WI38 (cell line): Measurements from ENCODE around the gene FAM219A.
"Not testable (repeated sequence)": the region's sequence is repeated elsewhere in the genome, so short reads cannot be mapped to it uniquely, and the experiment has no call there.

ENCODE experiments used
- H3K4me3 ChIP-seq: 2 replicates; pipeline ENCODE4 v1.5.1; 2011; ENCODE audit warnings: low read depth, mild to moderate bottlenecking, control low read depth, low read length
- TF ChIP-seq, protein P1 (sequence below): IDR thresholded peaks from 2 replicates; pipeline ENCODE4 v1.5.1; 2012; ENCODE audit warnings: low read depth, mild to moderate bottlenecking, control low read depth, low read length

The FAM219A gene

GRCh38 chr9:34485822-34486221 is 27.5 kb upstream of the FAM219A start:
- TF ChIP-seq, protein P1, sequence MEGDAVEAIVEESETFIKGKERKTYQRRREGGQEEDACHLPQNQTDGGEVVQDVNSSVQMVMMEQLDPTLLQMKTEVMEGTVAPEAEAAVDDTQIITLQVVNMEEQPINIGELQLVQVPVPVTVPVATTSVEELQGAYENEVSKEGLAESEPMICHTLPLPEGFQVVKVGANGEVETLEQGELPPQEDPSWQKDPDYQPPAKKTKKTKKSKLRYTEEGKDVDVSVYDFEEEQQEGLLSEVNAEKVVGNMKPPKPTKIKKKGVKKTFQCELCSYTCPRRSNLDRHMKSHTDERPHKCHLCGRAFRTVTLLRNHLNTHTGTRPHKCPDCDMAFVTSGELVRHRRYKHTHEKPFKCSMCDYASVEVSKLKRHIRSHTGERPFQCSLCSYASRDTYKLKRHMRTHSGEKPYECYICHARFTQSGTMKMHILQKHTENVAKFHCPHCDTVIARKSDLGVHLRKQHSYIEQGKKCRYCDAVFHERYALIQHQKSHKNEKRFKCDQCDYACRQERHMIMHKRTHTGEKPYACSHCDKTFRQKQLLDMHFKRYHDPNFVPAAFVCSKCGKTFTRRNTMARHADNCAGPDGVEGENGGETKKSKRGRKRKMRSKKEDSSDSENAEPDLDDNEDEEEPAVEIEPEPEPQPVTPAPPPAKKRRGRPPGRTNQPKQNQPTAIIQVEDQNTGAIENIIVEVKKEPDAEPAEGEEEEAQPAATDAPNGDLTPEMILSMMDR = no peak
- no peak overlapping the region for H3K4me3 ChIP-seq

DNA sequence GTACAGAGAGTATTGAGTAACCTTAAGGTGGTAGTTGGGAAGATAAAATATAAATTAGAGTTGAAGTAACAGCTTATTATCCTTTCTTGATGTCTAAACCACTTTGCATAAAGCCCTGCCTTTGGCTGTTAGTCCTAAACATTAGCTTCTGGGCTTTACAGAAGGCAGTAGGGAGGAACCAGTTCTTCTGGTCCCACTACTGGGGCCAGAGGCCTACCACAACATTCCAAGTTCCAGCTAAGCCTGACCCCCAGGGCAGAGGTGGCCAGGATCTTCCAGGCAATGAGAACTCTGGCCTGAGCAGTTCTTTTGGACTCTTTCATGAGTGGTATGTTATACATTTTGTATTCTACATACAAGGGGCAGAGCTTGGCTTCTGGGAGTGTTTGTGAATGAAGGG is 26.3 kb upstream of the FAM219A start:
- TF ChIP-seq, protein P1 = no peak
- H3K4me3 ChIP-seq = no peak overlapping the region

DNA sequence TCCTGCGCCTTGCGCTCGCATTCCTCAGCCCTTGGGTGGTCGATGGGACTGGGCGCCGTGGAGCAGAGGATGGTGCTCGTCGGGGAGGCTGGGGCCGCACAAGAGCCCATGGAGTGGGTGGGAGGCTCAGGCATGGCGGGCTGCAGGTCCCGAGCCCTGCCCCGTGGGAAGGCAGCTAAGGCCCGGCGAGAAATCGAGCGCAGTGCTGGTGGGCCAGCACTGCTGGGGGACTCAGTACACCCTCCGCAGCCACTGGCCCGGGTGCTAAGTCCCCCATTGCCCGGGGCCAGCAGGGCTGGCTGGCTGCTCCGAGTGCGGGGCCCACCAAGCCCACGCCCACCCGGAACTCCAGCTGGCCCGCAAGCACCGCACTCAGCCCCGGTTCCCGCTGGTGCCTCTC is 24.4 kb upstream of the FAM219A start:
- H3K4me3 ChIP-seq = not testable (repeated sequence)

GRCh38 chr9:34481620-34482019 is 23.2 kb upstream of the FAM219A start:
- not testable (repeated sequence) for H3K4me3 ChIP-seq

GRCh38 chr9:34479431-34479866 is 21.1 kb upstream of the FAM219A start:
- TF ChIP-seq, protein P1 = no peak
- H3K4me3 ChIP-seq = no peak overlapping the region

DNA sequence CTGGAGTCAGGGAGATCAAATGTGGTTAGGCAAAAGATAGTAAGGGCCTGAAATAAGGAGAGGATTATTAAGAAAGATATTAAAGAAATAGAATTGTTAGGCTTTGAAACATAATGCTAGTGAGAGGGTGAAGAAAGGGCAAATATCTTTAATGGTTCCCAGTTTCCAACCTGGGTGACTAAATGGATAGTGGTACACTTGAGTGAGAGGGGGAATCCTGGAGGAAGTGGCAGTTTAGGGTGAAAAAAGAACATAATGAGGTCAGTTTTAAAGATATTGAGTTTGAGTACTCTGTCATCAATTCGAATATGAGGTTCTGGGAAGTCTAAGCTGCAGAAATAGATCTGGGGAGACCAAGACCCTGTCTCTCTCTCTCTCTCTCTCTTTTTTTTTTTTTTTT is 19.2 kb upstream of the FAM219A start:
- H3K4me3 ChIP-seq = no peak overlapping the region

GRCh38 chr9:34475097-34475496 is 16.7 kb upstream of the FAM219A start:
- no peak overlapping the region for H3K4me3 ChIP-seq
- TF ChIP-seq, protein P1 = no peak

More for the DNA sequence above, 19.2 kb upstream of the FAM219A start:
- TF ChIP-seq, protein P1 = no peak

- TF ChIP-seq, protein P1 = no peak
- H3K4me3 ChIP-seq = no peak overlapping the region
Measured at GRCh38 chr9:34465468-34465867, 7.1 kb upstream of the FAM219A start.
